Measurements from ENCODE around the gene TM4SF20.

DNA sequence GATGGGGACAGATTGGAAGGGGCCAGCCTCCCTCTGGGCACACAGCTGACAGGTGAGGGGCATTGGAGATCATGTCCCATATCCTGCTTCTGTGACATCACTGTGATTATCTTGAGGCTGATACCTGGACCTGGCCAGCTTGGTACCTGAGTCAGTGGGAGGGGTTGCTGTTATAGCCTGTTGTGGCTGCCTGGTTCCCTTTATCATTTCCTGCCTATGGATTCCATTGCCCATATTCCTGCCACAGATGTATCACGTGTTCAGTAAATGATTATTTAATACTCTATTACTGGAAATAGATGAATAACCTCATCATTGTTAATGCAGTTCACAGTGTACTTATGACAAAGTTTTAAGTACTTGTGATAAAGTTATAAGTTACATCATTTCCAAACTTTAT is 16.4 kb upstream of the TM4SF20 start:
- TF ChIP-seq SUZ12 (IDR thresholded peaks at IDR 0.05; ENCODE audit: extremely low read depth, insufficient read depth, insufficient read length) (no peak), YY1 (IDR thresholded peaks at IDR 0.05; ENCODE audit: insufficient read depth, insufficient read length) (no peak)
